Lower leg skin (tissue), 3 donors: ENCODE measurements around the gene CSF2.
"Not testable (repeated sequence)": the region's sequence is repeated elsewhere in the genome, so short reads cannot be mapped to it uniquely, and the experiment has no call there.

Source experiments
- POLR2A ChIP-seq, 2 donors: fragments of 450-650 bp; IDR thresholded peaks; one replicate each; pipeline ENCODE4 v1.6.1; 2016 to 2017; ENCODE audit warnings: antibody characterized with exemption in 2 of 2, mild to moderate bottlenecking in 1 of 2, moderate library complexity in 1 of 2
- TF ChIP-seq, protein P1 (sequence below), 3 donors: fragments of 450-650 bp; IDR thresholded peaks; one replicate each; pipeline ENCODE4 v1.5.1; 2016; ENCODE audit warnings: antibody characterized with exemption in 3 of 3, mild to moderate bottlenecking in 3 of 3, moderate library complexity in 2 of 3

DNA sequence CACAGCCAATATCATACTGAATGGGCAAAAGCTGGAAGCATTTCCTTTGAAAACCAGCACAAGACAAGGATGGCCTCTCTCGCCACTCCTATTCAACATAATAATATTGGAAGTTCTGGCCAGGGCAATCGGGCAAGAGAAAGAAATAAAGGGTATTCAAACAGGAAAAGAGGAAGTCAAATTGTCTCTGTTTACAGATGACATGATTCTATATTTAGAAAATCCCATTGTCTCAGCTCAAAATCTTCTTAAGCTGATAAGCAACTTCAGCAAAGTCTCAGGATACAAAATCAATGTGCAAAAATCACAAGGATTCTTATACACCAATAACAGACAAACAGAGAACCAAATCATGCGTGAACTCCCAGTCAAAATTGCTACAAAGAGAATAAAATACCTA is 47.1 kb downstream of the CSF2 start:
- TF ChIP-seq POLR2A (IDR thresholded peaks at IDR 0.05) = not testable (repeated sequence)
- TF ChIP-seq, protein P1, sequence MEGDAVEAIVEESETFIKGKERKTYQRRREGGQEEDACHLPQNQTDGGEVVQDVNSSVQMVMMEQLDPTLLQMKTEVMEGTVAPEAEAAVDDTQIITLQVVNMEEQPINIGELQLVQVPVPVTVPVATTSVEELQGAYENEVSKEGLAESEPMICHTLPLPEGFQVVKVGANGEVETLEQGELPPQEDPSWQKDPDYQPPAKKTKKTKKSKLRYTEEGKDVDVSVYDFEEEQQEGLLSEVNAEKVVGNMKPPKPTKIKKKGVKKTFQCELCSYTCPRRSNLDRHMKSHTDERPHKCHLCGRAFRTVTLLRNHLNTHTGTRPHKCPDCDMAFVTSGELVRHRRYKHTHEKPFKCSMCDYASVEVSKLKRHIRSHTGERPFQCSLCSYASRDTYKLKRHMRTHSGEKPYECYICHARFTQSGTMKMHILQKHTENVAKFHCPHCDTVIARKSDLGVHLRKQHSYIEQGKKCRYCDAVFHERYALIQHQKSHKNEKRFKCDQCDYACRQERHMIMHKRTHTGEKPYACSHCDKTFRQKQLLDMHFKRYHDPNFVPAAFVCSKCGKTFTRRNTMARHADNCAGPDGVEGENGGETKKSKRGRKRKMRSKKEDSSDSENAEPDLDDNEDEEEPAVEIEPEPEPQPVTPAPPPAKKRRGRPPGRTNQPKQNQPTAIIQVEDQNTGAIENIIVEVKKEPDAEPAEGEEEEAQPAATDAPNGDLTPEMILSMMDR (IDR thresholded peaks at IDR 0.05) = not testable (repeated sequence)
